ENCODE data around the gene FBRS.
"Not testable (repeated sequence)": the region's sequence is repeated elsewhere in the genome, so short reads cannot be mapped to it uniquely, and the experiment has no call there.

The FBRS gene

GRCh38 chr16:30665830-30666190, 7.6 kb downstream of the FBRS start:
- DNase-seq: no peak

- DNase-seq: no peak
Observed at GRCh38 chr16:30666681-30667080, 8.4 kb downstream of the FBRS start.

GRCh38 chr16:30667361-30667905, 9.2 kb downstream of the FBRS start:
- DNase-seq: no peak

GRCh38 chr16:30668393-30668792, 10.2 kb downstream of the FBRS start:
- DNase-seq: no peak

GRCh38 chr16:30669026-30669902, 11.0 kb downstream of the FBRS start:
- DNase-seq: no peak

GRCh38 chr16:30669903-30670824, 11.9 kb downstream of the FBRS start:
- DNase-seq: no peak

GRCh38 chr16:30675143-30675542, 16.9 kb downstream of the FBRS start:
- no peak for DNase-seq

- DNase-seq: no peak
Observed at GRCh38 chr16:30677931-30678585, 19.8 kb downstream of the FBRS start.

- DNase-seq: no peak
Observed at GRCh38 chr16:30678586-30678970, 20.3 kb downstream of the FBRS start.

GRCh38 chr16:30680326-30680725, 22.1 kb downstream of the FBRS start:
- no peak for DNase-seq

- DNase-seq: no peak
Observed at GRCh38 chr16:30688701-30689100, 30.5 kb downstream of the FBRS start.

GRCh38 chr16:30691907-30692306, 33.7 kb downstream of the FBRS start:
- DNase-seq: no peak

GRCh38 chr16:30692396-30693064, 34.3 kb downstream of the FBRS start:
- no peak for DNase-seq

- no peak for DNase-seq
Observed at GRCh38 chr16:30694926-30695693, 36.9 kb downstream of the FBRS start.

- DNase-seq: not testable (repeated sequence)
Observed at GRCh38 chr16:30696646-30697045, 38.4 kb downstream of the FBRS start.

GRCh38 chr16:30697264-30698138, 39.3 kb downstream of the FBRS start:
- DNase-seq: peak; percentile 99

GRCh38 chr16:30698139-30698815, 40.0 kb downstream of the FBRS start:
- peak; percentile 96 for DNase-seq

- DNase-seq: peak; percentile 94
Observed at GRCh38 chr16:30698816-30699614, 40.8 kb downstream of the FBRS start, which contains the start of gene SRCAP. SRCAP (plus strand) TSS chr16:30699171; CDS start chr16:30700825, 1,654 bp downstream.

- DNase-seq: no peak
Observed at GRCh38 chr16:30699615-30700099, 41.4 kb downstream of the FBRS start.

All from NCI-H69 (cell line).